HEK293 (cell line): ENCODE data around the gene ATP6V1A.

Experiments
- CTCF ChIA-PET: fragments of 350-600 bp; formaldehyde crosslinking; extraction: SDS; loops from one replicate; lab custom pipeline; 2021; ENCODE audit warnings: antibody characterized with exemption; lab: Yijun Ruan, JAX
- POLR2A ChIA-PET: fragments of 300-600 bp; formaldehyde crosslinking; extraction: SDS; loops from one replicate; lab custom pipeline; 2020; ENCODE audit warnings: antibody characterized with exemption, inconsistent platforms; lab: Yijun Ruan, JAX
- H3K27ac ChIP-seq: fragments of 200-500 bp; sonication (Bioruptor generic); 2 replicates; pipeline ENCODE4 v1.5.1; 2014; ENCODE audit warnings: low read depth, low read length, control low read depth, inconsistent platforms; ENCODE audit errors: extremely low read depth
- H3K36me3 ChIP-seq, 2 experiments: fragments of 200-500 bp in 1 of 2; sonication (Bioruptor generic) in 1 of 2; 1 replicate in 1 of 2; 2 replicates in 1 of 2; pipeline ENCODE4 v1.5.1; 2014 to 2017; ENCODE audit warnings: inconsistent platforms in 2 of 2, low read length in 2 of 2; ENCODE audit not compliant: control insufficient read depth in 2 of 2, insufficient read depth in 1 of 2
- H3K4me1 ChIP-seq: fragments of 200-500 bp; sonication (Bioruptor generic); 2 replicates; pipeline ENCODE4 v1.5.1; 2014; ENCODE audit warnings: mild to moderate bottlenecking, low read length, inconsistent platforms; ENCODE audit not compliant: control insufficient read depth, insufficient read depth
- H3K4me3 ChIP-seq: 2 replicates; pipeline ENCODE4 v1.5.1; 2011; ENCODE audit warnings: low read depth, mild to moderate bottlenecking, control low read depth, low read length, moderate library complexity
- H3K9me3 ChIP-seq: fragments of 200-500 bp; sonication (Bioruptor generic); 2 replicates; pipeline ENCODE4 v1.5.1; 2014; ENCODE audit warnings: low read depth, low read length, inconsistent platforms; ENCODE audit not compliant: control insufficient read depth, insufficient read depth
- MEIS1 ChIP-seq: sonication (generic); formaldehyde crosslinking; IDR thresholded peaks from 2 replicates; pipeline ENCODE4 v1.8.1; 2022; ENCODE audit warnings: missing genetic modification reagents, mild to moderate bottlenecking, borderline replicate concordance
- PRDM1 ChIP-seq: fragments of 450-650 bp; formaldehyde crosslinking; IDR thresholded peaks from 2 replicates; pipeline ENCODE4; 2016; ENCODE audit warnings: missing biosample characterization, missing genetic modification characterization
- ZBTB7A ChIP-seq: fragments of 450-650 bp; formaldehyde crosslinking; IDR thresholded peaks from 2 replicates; pipeline ENCODE4 v1.5.1; 2016; ENCODE audit warnings: low read depth, missing biosample characterization, missing genetic modification characterization
- ZNF175 ChIP-seq: fragments of 450-650 bp; formaldehyde crosslinking; IDR thresholded peaks from 2 replicates; pipeline ENCODE4 v1.5.1; 2016; ENCODE audit warnings: missing biosample characterization, missing genetic modification characterization
- ZNF311 ChIP-seq: fragments of 450-650 bp; formaldehyde crosslinking; IDR thresholded peaks from 2 replicates; pipeline ENCODE4 v1.5.1; 2017; ENCODE audit warnings: missing biosample characterization, missing genetic modification characterization, borderline replicate concordance
- ZNF354C ChIP-seq: fragments of 450-650 bp; formaldehyde crosslinking; IDR thresholded peaks from 2 replicates; pipeline ENCODE4 v1.5.1; 2016; ENCODE audit warnings: missing biosample characterization, missing genetic modification characterization, low read depth, borderline replicate concordance
- ZNF366 ChIP-seq: fragments of 450-650 bp; formaldehyde crosslinking; conservative IDR thresholded peaks from 2 replicates; pipeline ENCODE4 v1.5.1; 2016; ENCODE audit warnings: missing biosample characterization, missing genetic modification characterization
- ZNF426 ChIP-seq: fragments of 450-650 bp; formaldehyde crosslinking; IDR thresholded peaks from 2 replicates; pipeline ENCODE4 v1.5.1; 2017; ENCODE audit warnings: missing biosample characterization, missing genetic modification characterization, mild to moderate bottlenecking, inconsistent platforms, moderate library complexity
- ZNF514 ChIP-seq: fragments of 450-650 bp; formaldehyde crosslinking; IDR thresholded peaks from 2 replicates; pipeline ENCODE4 v1.5.1; 2016; ENCODE audit warnings: missing biosample characterization, missing genetic modification characterization
- ZNF529 ChIP-seq: fragments of 450-650 bp; formaldehyde crosslinking; IDR thresholded peaks from 2 replicates; pipeline ENCODE4 v1.5.1; 2017; ENCODE audit warnings: missing genetic modification characterization, missing biosample characterization; ENCODE audit not compliant: insufficient replicate concordance
- ZNF623 ChIP-seq: fragments of 450-650 bp; formaldehyde crosslinking; IDR thresholded peaks from 2 replicates; pipeline ENCODE4 v1.5.1; 2016; ENCODE audit warnings: missing biosample characterization, missing genetic modification characterization
- ZNF654 ChIP-seq: fragments of 450-650 bp; formaldehyde crosslinking; IDR thresholded peaks from 2 replicates; pipeline ENCODE4 v1.5.1; 2016; ENCODE audit warnings: low read depth, missing biosample characterization, missing genetic modification characterization
- ZNF664 ChIP-seq: fragments of 450-650 bp; formaldehyde crosslinking; IDR thresholded peaks from 2 replicates; pipeline ENCODE4 v1.5.1; 2016; ENCODE audit warnings: missing biosample characterization, missing genetic modification characterization
- ZNF843 ChIP-seq: fragments of 450-650 bp; formaldehyde crosslinking; IDR thresholded peaks from 2 replicates; pipeline ENCODE4 v1.5.1; 2016; ENCODE audit warnings: missing biosample characterization, missing genetic modification characterization
- ZSCAN16 ChIP-seq: fragments of 450-650 bp; formaldehyde crosslinking; IDR thresholded peaks from 2 replicates; pipeline ENCODE4 v1.5.1; 2016; ENCODE audit warnings: missing biosample characterization, missing genetic modification characterization
- TF ChIP-seq, protein P1 (sequence below): fragments of 450-650 bp; formaldehyde crosslinking; IDR thresholded peaks from 2 replicates; pipeline ENCODE4 v1.5.1; 2017; ENCODE audit warnings: missing biosample characterization, missing genetic modification characterization
- TF ChIP-seq, protein P2 (sequence below): fragments of 450-650 bp; formaldehyde crosslinking; IDR thresholded peaks from 2 replicates; pipeline ENCODE4 v1.5.1; 2016; ENCODE audit warnings: missing biosample characterization, missing genetic modification characterization, borderline replicate concordance
- TF ChIP-seq, protein P3 (sequence below): fragments of 450-650 bp; formaldehyde crosslinking; IDR thresholded peaks from 2 replicates; pipeline ENCODE4; 2016; ENCODE audit warnings: missing biosample characterization, missing genetic modification characterization
- TF ChIP-seq, protein P4 (sequence below): fragments of 450-650 bp; formaldehyde crosslinking; conservative IDR thresholded peaks from 2 replicates; pipeline ENCODE4 v1.5.1; 2016; ENCODE audit warnings: low read depth, missing biosample characterization, missing genetic modification characterization
- TF ChIP-seq, protein P5 (sequence below): fragments of 450-650 bp; formaldehyde crosslinking; IDR thresholded peaks from 2 replicates; pipeline ENCODE4 v1.5.1; 2016; ENCODE audit warnings: missing biosample characterization, missing genetic modification characterization

The ATP6V1A gene

DNA sequence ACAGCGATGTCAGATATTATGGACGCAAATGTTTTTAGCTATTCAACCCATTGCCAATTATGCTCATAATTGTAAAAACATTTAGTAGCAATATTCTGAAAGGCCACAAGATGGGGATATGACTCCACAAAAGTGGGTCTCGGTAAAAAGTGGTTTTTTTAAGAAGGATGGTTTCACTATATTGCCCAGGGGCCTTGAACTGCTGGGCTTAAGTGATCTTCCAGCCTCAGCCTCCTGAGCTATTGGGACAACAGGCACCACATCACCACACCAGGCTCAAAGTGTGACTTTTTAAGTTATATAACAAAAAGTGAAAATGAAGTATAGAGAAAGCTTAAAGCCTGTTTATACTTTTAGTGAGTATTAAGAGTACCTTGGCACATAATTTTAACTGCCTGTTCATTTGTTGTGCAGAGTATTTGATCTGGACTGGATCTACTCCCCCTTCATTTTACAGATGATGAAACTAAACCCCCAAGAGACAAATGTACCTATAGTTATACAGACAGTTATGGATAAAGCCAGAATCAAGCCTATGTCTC, 10.2 kb upstream of the ATP6V1A start:
- Histone ChIP-seq H3K27ac (no peak overlapping the region), H3K4me3 (no peak overlapping the region), H3K4me1 (no peaks in the 10 kb centered on the region), H3K36me3 (peaks cover 0 to 8% of the 10 kb centered on the region in 2 experiments; a peak in 1 of 3 replicates), H3K9me3 (no peaks in the 10 kb centered on the region)
- CTCF ChIA-PET, result interaction anchor here (0.6 to 1.8 kb wide), 20 partner anchors 9 to 557 kb away, joined by 3 to 15 read pairs (median 3); partner anchors contain the start of genes NAA50, SPICE1 and TIGIT
- POLR2A ChIA-PET, result interaction anchor here (1.3 kb wide), 1 partner anchor 8 kb away, joined by 3 read pairs; no protein-coding TSS in a partner anchor
- no peak for TF ChIP-seq ZNF175 (tag by site-specific recombination)
- peak; percentile 78 for TF ChIP-seq ZNF654
- TF ChIP-seq ZNF366 (tag by site-specific recombination), result no peak
- peak; percentile 76 for TF ChIP-seq PRDM1
- TF ChIP-seq ZSCAN16 (tag by site-specific recombination), result no peak
- TF ChIP-seq, protein P1, sequence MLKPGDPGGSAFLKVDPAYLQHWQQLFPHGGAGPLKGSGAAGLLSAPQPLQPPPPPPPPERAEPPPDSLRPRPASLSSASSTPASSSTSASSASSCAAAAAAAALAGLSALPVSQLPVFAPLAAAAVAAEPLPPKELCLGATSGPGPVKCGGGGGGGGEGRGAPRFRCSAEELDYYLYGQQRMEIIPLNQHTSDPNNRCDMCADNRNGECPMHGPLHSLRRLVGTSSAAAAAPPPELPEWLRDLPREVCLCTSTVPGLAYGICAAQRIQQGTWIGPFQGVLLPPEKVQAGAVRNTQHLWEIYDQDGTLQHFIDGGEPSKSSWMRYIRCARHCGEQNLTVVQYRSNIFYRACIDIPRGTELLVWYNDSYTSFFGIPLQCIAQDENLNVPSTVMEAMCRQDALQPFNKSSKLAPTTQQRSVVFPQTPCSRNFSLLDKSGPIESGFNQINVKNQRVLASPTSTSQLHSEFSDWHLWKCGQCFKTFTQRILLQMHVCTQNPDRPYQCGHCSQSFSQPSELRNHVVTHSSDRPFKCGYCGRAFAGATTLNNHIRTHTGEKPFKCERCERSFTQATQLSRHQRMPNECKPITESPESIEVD, result peak; percentile 56; the same call in 1 of the 2 replicates
- no peak for TF ChIP-seq ZNF426

DNA sequence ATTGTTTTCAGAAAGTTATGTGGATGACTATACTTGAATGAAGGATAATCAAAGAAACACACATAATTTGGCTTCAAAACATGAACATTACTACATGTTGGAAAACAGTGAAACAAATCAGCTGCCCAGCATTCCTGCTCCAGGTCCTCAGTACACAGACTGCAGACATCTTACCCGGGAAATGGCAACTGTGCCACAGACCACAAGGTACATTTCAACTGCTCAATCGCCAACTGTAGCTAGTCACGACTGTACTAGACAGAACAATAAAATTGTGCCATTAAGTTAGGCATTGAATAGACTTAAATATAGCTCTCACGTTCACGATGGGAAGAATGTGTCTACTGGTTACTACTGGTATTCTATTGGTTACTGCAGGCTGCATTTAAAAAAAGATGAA, 5.7 kb upstream of the ATP6V1A start:
- Histone ChIP-seq H3K9me3 (no peaks in the 10 kb centered on the region), H3K4me1 (no peaks in the 10 kb centered on the region), H3K27ac (no peak overlapping the region), H3K36me3 (peaks cover 0 to 3% of the 10 kb centered on the region in 2 experiments; a peak in 1 of 3 replicates), H3K4me3 (no peak overlapping the region)
- ChIA-PET CTCF (interaction anchor here (0.6 to 0.8 kb wide), 2 partner anchors 41 to 104 kb away, joined by 3 read pairs; no protein-coding TSS in a partner anchor), POLR2A (no interaction called here)
- TF ChIP-seq, protein P2, sequence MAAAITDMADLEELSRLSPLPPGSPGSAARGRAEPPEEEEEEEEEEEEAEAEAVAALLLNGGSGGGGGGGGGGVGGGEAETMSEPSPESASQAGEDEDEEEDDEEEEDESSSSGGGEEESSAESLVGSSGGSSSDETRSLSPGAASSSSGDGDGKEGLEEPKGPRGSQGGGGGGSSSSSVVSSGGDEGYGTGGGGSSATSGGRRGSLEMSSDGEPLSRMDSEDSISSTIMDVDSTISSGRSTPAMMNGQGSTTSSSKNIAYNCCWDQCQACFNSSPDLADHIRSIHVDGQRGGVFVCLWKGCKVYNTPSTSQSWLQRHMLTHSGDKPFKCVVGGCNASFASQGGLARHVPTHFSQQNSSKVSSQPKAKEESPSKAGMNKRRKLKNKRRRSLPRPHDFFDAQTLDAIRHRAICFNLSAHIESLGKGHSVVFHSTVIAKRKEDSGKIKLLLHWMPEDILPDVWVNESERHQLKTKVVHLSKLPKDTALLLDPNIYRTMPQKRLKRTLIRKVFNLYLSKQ, result no peak
- no peak for TF ChIP-seq ZNF623 (tag by site-specific recombination)
- no peak for TF ChIP-seq MEIS1 (CRISPR knock-in tag)
- TF ChIP-seq, protein P3, sequence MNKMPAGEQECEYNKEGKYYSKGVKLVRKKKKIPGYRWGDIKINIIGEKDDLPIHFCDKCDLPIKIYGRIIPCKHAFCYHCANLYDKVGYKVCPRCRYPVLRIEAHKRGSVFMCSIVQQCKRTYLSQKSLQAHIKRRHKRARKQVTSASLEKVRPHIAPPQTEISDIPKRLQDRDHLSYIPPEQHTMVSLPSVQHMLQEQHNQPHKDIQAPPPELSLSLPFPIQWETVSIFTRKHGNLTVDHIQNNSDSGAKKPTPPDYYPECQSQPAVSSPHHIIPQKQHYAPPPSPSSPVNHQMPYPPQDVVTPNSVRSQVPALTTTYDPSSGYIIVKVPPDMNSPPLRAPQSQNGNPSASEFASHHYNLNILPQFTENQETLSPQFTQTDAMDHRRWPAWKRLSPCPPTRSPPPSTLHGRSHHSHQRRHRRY (tag by site-specific recombination), result no peak
- no peak for TF ChIP-seq ZNF354C
- TF ChIP-seq ZNF529 (tag by site-specific recombination), result no peak
- TF ChIP-seq ZNF843, result no peak
- no peak for TF ChIP-seq ZNF311 (tag by site-specific recombination)
- TF ChIP-seq ZNF514 (tag by site-specific recombination), result no peak
- TF ChIP-seq ZNF366 (tag by site-specific recombination), result no peak
- no peak for TF ChIP-seq ZNF664 (tag by site-specific recombination)

DNA sequence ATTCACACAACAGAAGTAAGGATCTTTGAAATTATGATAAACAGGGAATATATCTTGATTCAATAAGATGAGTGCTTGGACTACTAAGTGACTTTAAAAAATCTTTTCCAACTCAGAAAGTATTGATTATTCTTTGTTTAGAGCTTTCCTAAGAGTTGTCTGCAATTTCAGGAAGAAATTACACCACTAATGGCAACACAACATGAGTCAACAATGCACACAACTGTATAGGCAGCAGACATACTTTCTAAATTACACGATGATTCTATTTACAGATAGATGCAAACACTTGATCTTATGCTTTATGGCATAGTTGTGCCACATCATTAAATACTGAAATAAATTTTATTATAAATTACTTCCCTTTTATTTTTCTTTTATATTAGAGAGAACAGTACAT, 5.2 kb upstream of the ATP6V1A start:
- Histone ChIP-seq H3K4me1 (no peaks in the 10 kb centered on the region), H3K27ac (no peak overlapping the region), H3K9me3 (no peaks in the 10 kb centered on the region), H3K4me3 (no peak overlapping the region), H3K36me3 (peaks cover 0 to 3% of the 10 kb centered on the region in 2 experiments; a peak in 1 of 3 replicates)
- ChIA-PET POLR2A (no interaction called here), CTCF (interaction anchor here (0.6 kb wide), 1 partner anchor 199 kb away, joined by 4 read pairs; no protein-coding TSS in a partner anchor)
- TF ChIP-seq ZNF843 (no peak), ZBTB7A (tag by site-specific recombination) (no peak)
- TF ChIP-seq, protein P4, sequence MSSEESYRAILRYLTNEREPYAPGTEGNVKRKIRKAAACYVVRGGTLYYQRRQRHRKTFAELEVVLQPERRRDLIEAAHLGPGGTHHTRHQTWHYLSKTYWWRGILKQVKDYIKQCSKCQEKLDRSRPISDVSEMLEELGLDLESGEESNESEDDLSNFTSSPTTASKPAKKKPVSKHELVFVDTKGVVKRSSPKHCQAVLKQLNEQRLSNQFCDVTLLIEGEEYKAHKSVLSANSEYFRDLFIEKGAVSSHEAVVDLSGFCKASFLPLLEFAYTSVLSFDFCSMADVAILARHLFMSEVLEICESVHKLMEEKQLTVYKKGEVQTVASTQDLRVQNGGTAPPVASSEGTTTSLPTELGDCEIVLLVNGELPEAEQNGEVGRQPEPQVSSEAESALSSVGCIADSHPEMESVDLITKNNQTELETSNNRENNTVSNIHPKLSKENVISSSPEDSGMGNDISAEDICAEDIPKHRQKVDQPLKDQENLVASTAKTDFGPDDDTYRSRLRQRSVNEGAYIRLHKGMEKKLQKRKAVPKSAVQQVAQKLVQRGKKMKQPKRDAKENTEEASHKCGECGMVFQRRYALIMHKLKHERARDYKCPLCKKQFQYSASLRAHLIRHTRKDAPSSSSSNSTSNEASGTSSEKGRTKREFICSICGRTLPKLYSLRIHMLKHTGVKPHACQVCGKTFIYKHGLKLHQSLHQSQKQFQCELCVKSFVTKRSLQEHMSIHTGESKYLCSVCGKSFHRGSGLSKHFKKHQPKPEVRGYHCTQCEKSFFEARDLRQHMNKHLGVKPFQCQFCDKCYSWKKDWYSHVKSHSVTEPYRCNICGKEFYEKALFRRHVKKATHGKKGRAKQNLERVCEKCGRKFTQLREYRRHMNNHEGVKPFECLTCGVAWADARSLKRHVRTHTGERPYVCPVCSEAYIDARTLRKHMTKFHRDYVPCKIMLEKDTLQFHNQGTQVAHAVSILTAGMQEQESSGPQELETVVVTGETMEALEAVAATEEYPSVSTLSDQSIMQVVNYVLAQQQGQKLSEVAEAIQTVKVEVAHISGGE (tag by site-specific recombination), result no peak
- TF ChIP-seq, protein P2, result no peak
- TF ChIP-seq, protein P5, sequence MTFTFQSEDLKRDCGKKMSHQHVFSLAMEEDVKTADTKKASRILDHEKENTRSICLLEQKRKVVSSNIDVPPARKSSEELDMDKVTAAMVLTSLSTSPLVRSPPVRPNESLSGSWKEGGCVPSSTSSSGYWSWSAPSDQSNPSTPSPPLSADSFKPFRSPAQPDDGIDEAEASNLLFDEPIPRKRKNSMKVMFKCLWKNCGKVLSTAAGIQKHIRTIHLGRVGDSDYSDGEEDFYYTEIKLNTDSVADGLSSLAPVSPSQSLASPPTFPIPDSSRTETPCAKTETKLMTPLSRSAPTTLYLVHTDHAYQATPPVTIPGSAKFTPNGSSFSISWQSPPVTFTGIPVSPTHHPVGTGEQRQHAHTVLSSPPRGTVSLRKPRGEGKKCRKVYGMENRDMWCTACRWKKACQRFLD (tag by site-specific recombination), result no peak
